Measurements from ENCODE around the gene NRG3.

DNA sequence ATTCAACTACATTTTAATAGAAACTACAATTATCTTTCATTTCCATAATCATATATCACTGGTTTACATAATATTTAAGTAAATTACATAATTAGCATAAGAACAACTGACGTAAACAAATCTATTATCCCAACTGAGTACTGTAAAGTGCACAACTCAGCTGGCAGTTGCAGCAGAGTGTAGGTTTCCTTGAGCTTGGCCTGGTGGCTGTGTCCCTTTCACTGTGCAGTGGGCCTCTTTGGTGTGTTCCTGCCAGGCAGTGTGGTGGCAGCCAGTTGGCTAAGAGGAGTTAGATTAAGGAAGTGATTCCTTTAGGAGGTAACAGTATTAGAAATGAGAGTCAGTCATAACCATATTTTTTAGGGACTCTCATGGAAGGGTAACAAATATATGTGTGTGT is 7.0 kb downstream of the NRG3 start:
- TF ChIP-seq, protein P1, sequence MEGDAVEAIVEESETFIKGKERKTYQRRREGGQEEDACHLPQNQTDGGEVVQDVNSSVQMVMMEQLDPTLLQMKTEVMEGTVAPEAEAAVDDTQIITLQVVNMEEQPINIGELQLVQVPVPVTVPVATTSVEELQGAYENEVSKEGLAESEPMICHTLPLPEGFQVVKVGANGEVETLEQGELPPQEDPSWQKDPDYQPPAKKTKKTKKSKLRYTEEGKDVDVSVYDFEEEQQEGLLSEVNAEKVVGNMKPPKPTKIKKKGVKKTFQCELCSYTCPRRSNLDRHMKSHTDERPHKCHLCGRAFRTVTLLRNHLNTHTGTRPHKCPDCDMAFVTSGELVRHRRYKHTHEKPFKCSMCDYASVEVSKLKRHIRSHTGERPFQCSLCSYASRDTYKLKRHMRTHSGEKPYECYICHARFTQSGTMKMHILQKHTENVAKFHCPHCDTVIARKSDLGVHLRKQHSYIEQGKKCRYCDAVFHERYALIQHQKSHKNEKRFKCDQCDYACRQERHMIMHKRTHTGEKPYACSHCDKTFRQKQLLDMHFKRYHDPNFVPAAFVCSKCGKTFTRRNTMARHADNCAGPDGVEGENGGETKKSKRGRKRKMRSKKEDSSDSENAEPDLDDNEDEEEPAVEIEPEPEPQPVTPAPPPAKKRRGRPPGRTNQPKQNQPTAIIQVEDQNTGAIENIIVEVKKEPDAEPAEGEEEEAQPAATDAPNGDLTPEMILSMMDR (IDR thresholded peaks at IDR 0.05): no peak
- TF ChIP-seq POLR2A (IDR thresholded peaks at IDR 0.05): no peak
- TF ChIP-seq POLR2AphosphoS5 (IDR thresholded peaks at IDR 0.05): no peak

All from prostate gland (tissue), 2 donors.